PC-9 (cell line): ENCODE data around the gene ZNF587B.

Experiments used
- EZH2 ChIP-seq: fragments of 200-600 bp; sonication (generic); IDR thresholded peaks from 2 replicates; pipeline ENCODE4 v1.8.0; 2017; ENCODE audit warnings: antibody characterized with exemption, low read depth
- TF ChIP-seq, protein P1 (sequence below): fragments of 200-600 bp; sonication (generic); conservative IDR thresholded peaks from 2 replicates; pipeline ENCODE4 v1.6.1; 2017; ENCODE audit warnings: mixed run types, antibody characterized with exemption, mild to moderate bottlenecking, moderate library complexity

DNA sequence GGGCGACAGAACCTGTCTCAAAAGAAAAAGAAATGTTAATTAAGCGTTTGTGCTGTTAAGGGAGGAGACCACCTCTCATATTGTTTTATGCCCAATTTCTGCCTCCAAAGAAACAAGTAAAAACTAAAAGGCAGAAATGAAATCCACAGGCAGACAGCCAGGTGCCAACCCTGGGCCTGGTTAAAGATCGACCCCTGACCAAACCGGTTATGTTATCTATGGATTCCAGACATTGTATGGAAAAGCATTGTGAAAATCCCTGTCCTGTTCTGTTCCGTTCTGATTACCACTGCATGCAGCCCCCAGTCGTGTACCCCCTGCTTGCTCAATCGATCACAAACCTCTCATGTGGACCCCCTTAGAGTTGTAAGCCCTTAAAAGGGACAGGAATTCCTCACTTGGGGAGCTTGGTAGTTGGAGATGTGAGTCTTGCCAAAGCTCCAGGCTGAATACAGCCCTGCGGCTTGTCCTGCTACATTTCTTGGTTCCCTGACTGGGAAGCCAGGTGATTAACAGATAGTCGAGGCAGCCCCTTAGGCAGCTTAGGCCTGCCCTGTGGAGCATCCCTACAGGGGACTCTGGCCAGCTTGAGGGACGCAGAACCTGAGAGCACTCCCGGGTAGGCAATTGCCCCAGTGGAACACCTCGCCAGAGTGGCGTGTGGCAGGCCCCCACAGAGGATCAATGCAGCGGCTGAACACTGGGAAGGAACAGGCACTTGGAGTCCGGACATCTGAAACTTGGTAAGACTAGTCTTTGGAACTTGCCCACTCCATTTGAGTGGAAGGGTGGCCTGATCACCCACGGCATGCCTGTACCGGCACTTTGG is 14.6 kb upstream of the ZNF587B start:
- TF ChIP-seq, protein P1, sequence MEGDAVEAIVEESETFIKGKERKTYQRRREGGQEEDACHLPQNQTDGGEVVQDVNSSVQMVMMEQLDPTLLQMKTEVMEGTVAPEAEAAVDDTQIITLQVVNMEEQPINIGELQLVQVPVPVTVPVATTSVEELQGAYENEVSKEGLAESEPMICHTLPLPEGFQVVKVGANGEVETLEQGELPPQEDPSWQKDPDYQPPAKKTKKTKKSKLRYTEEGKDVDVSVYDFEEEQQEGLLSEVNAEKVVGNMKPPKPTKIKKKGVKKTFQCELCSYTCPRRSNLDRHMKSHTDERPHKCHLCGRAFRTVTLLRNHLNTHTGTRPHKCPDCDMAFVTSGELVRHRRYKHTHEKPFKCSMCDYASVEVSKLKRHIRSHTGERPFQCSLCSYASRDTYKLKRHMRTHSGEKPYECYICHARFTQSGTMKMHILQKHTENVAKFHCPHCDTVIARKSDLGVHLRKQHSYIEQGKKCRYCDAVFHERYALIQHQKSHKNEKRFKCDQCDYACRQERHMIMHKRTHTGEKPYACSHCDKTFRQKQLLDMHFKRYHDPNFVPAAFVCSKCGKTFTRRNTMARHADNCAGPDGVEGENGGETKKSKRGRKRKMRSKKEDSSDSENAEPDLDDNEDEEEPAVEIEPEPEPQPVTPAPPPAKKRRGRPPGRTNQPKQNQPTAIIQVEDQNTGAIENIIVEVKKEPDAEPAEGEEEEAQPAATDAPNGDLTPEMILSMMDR = no peak
- no peak for TF ChIP-seq EZH2
